IMR-90 (cell line): ENCODE results near the gene HDAC9. TPM values are rescaled to one million over a fixed set of nuclear protein-coding genes. Genes with fewer than 3 reads are reported as not detected.

Source experiments
- ATAC-seq: fragments of 200-7000 bp; cut with Tn5 transposase; 2 replicates; pipeline ENCODE4 v1.9.1; 2020; ENCODE audit warnings: low read depth, mild to moderate bottlenecking, moderate library complexity
- BruUV-seq: library from RNA; stranded (reverse); fragments of 400-500 nt; replicated peaks from 2 replicates; lab custom pipeline; 2021; lab: Mats Ljungman, UMichigan
- CTCF ChIA-PET: fragments of 300-600 bp; formaldehyde crosslinking; extraction: SDS; loops from one replicate; lab custom pipeline; 2021; ENCODE audit warnings: antibody characterized with exemption; lab: Yijun Ruan, JAX
- POLR2A ChIA-PET: fragments of 300-600 bp; sonication (Branson Sonifier 250); formaldehyde crosslinking; loops from one replicate; lab custom pipeline; 2022; ENCODE audit warnings: antibody characterized with exemption; ENCODE audit not compliant: unreplicated experiment; lab: Charles Lee
- DNase-seq: peaks from one replicate; pipeline ENCODE4 v3.0.0; 2013
- H2AFZ ChIP-seq: replicated peaks from 2 replicates; pipeline ENCODE3; 2013; ENCODE audit warnings: low read length, mild to moderate bottlenecking; ENCODE audit not compliant: poor library complexity
- H2AK5ac ChIP-seq: 2 replicates; pipeline ENCODE4 v1.6.1; 2013; ENCODE audit warnings: low read depth, low read length, inconsistent platforms
- H2AK9ac ChIP-seq: replicated peaks from 2 replicates; pipeline ENCODE3; 2013; ENCODE audit warnings: mild to moderate bottlenecking, low read depth, low read length, moderate library complexity; ENCODE audit not compliant: poor library complexity
- H2BK120ac ChIP-seq: 2 replicates; pipeline ENCODE4 v1.6.1; 2013; ENCODE audit warnings: low read depth, low read length, inconsistent platforms
- H2BK15ac ChIP-seq: 3 replicates; pipeline ENCODE4 v1.6.1; 2013; ENCODE audit warnings: low read depth, low read length, inconsistent platforms
- H2BK20ac ChIP-seq: 2 replicates; pipeline ENCODE4 v1.6.1; 2013; ENCODE audit warnings: low read depth, mild to moderate bottlenecking, inconsistent platforms, low read length, moderate library complexity
- H2BK5ac ChIP-seq: 2 replicates; pipeline ENCODE4 v1.6.1; 2013; ENCODE audit warnings: mild to moderate bottlenecking, low read depth, low read length, inconsistent platforms; ENCODE audit not compliant: poor library complexity, severe bottlenecking
- H3K14ac ChIP-seq: replicated peaks from 2 replicates; pipeline ENCODE4 v1.6.1; 2013; ENCODE audit warnings: low read depth, low read length, inconsistent platforms
- H3K18ac ChIP-seq: 2 replicates; pipeline ENCODE4 v1.6.1; 2013; ENCODE audit warnings: low read depth, low read length, control low read depth
- H3K23ac ChIP-seq: 2 replicates; pipeline ENCODE4 v1.6.1; 2013; ENCODE audit warnings: low read depth, low read length, inconsistent platforms
- H3K27ac ChIP-seq: 2 replicates; pipeline ENCODE4 v1.5.1; 2013; ENCODE audit warnings: mild to moderate bottlenecking, control low read depth, low read length; ENCODE audit not compliant: insufficient read depth
- H3K27me3 ChIP-seq: 2 replicates; pipeline ENCODE4 v1.6.1; 2013; ENCODE audit warnings: low read length; ENCODE audit not compliant: control insufficient read depth, insufficient read depth
- H3K36me3 ChIP-seq: 2 replicates; pipeline ENCODE4 v1.6.1; 2013; ENCODE audit warnings: low read length, mixed read lengths; ENCODE audit not compliant: control insufficient read depth, insufficient read depth
- H3K4ac ChIP-seq: 2 replicates; pipeline ENCODE4 v1.6.1; 2013; ENCODE audit warnings: low read depth, low read length, inconsistent platforms
- H3K4me1 ChIP-seq: 2 replicates; pipeline ENCODE4 v1.6.1; 2013; ENCODE audit warnings: low read length, mixed read lengths; ENCODE audit not compliant: control insufficient read depth, insufficient read depth
- H3K4me2 ChIP-seq: 2 replicates; pipeline ENCODE4 v1.6.1; 2013; ENCODE audit warnings: low read depth, mild to moderate bottlenecking, control low read depth, low read length, moderate library complexity
- H3K4me3 ChIP-seq: 2 replicates; pipeline ENCODE4 v1.5.1; 2013; ENCODE audit warnings: low read depth, mild to moderate bottlenecking, control low read depth, low read length, moderate library complexity; ENCODE audit not compliant: insufficient read depth
- H3K56ac ChIP-seq: 2 replicates; pipeline ENCODE4 v1.6.1; 2013; ENCODE audit warnings: low read length, inconsistent platforms; ENCODE audit not compliant: insufficient read depth; ENCODE audit errors: extremely low read depth
- H3K79me1 ChIP-seq, 2 experiments: 2 replicates each; pipeline ENCODE4 v1.6.1; 2013; ENCODE audit warnings: low read length in 2 of 2, inconsistent platforms in 1 of 2, low read depth in 1 of 2
- H3K9ac ChIP-seq: 2 replicates; pipeline ENCODE4 v1.6.1; 2013; ENCODE audit warnings: low read depth, low read length, control low read depth
- H3K9me1 ChIP-seq: 2 replicates; pipeline ENCODE4 v1.6.1; 2013; ENCODE audit warnings: low read length, inconsistent platforms; ENCODE audit not compliant: insufficient read depth
- H3K9me3 ChIP-seq: 2 replicates; pipeline ENCODE4 v1.6.1; 2013; ENCODE audit warnings: low read length; ENCODE audit not compliant: control insufficient read depth, insufficient read depth
- H4K20me1 ChIP-seq: 2 replicates; pipeline ENCODE4 v1.6.1; 2013; ENCODE audit warnings: low read length, inconsistent platforms; ENCODE audit not compliant: insufficient read depth
- H4K5ac ChIP-seq: 2 replicates; pipeline ENCODE4 v1.6.1; 2013; ENCODE audit warnings: mild to moderate bottlenecking, low read depth, low read length, control low read depth
- H4K8ac ChIP-seq, 2 experiments: 2 replicates each; pipeline ENCODE4 v1.6.1; 2013; ENCODE audit warnings: low read depth in 2 of 2, low read length in 2 of 2, control low read depth in 1 of 2, inconsistent platforms in 1 of 2
- H4K91ac ChIP-seq: 2 replicates; pipeline ENCODE4 v1.6.1; 2013; ENCODE audit warnings: low read depth, low read length, inconsistent platforms; ENCODE audit not compliant: insufficient read depth
- BHLHE40 ChIP-seq: fragments of 150-350 bp; IDR thresholded peaks from 2 replicates; pipeline ENCODE4 v1.6.1; 2016; ENCODE audit warnings: mild to moderate bottlenecking, low read depth, low read length
- CEBPB ChIP-seq: IDR thresholded peaks from 2 replicates; pipeline ENCODE4 v1.6.1; 2012; ENCODE audit warnings: low read depth, low read length, improper control_type of control experiment
- CHD1 ChIP-seq: IDR thresholded peaks from 2 replicates; pipeline ENCODE4 v1.6.1; 2012; ENCODE audit warnings: low read depth, low read length, improper control_type of control experiment
- CTCF ChIP-seq: conservative IDR thresholded peaks from 2 replicates; pipeline ENCODE4 v1.5.1; 2012; ENCODE audit warnings: mild to moderate bottlenecking, low read depth, low read length, improper control_type of control experiment
- ELK1 ChIP-seq: fragments of 150-350 bp; IDR thresholded peaks from 2 replicates; pipeline ENCODE4 v1.6.1; 2016; ENCODE audit warnings: low read depth, mild to moderate bottlenecking, low read length, moderate library complexity, borderline replicate concordance
- FOS ChIP-seq: fragments of 150-350 bp; IDR thresholded peaks from 2 replicates; pipeline ENCODE4 v1.6.1; 2016; ENCODE audit warnings: low read depth, low read length
- MAFK ChIP-seq: IDR thresholded peaks from 2 replicates; pipeline ENCODE4 v1.6.1; 2012; ENCODE audit warnings: low read depth, low read length, improper control_type of control experiment
- MAZ ChIP-seq: IDR thresholded peaks from 2 replicates; pipeline ENCODE4 v1.6.1; 2012; ENCODE audit warnings: low read depth, mild to moderate bottlenecking, low read length, improper control_type of control experiment, moderate library complexity, borderline replicate concordance
- MXI1 ChIP-seq: IDR thresholded peaks from 2 replicates; pipeline ENCODE4 v1.6.1; 2012; ENCODE audit warnings: low read depth, mild to moderate bottlenecking, low read length, moderate library complexity, borderline replicate concordance
- NFE2L2 ChIP-seq: fragments of 150-350 bp; IDR thresholded peaks from 2 replicates; pipeline ENCODE4 v1.6.1; 2016; ENCODE audit warnings: low read depth, mild to moderate bottlenecking, low read length
- POLR2A ChIP-seq: IDR thresholded peaks from 2 replicates; pipeline ENCODE4 v1.6.1; 2012; ENCODE audit warnings: mild to moderate bottlenecking, low read depth, low read length
- RAD21 ChIP-seq: IDR thresholded peaks from 2 replicates; pipeline ENCODE4 v1.6.1; 2012; ENCODE audit warnings: low read length, improper control_type of control experiment
- RCOR1 ChIP-seq: IDR thresholded peaks from 2 replicates; pipeline ENCODE4 v1.6.1; 2012; ENCODE audit warnings: mild to moderate bottlenecking, low read length, improper control_type of control experiment; ENCODE audit not compliant: insufficient replicate concordance
- RFX5 ChIP-seq: IDR thresholded peaks from 2 replicates; pipeline ENCODE4 v1.8.0; 2012; ENCODE audit warnings: low read depth, mild to moderate bottlenecking, low read length, moderate library complexity
- SMC3 ChIP-seq: fragments of 150-350 bp; IDR thresholded peaks from 2 replicates; pipeline ENCODE4 v1.6.1; 2016; ENCODE audit warnings: low read depth, mild to moderate bottlenecking, antibody characterized with exemption, low read length, moderate library complexity
- WGBS, 2 experiments: methylation state at CpG; one replicate each; pipeline versions ENCODE4 v1.1.5 to v1.1.7; 2013; ENCODE audit warnings: missing lambda C conversion rate in 2 of 2; ENCODE audit not compliant: insufficient read length in 1 of 2; ENCODE audit errors: extremely low coverage in 2 of 2; 5-methylcytosine and 5-hydroxymethylcytosine counted together
- dilution Hi-C: fragments of 300-500 bp; cut with HindIII; formaldehyde crosslinking; loops from one replicate; pipeline ENCODE4 v1.14.3; 2018; ENCODE audit warnings: low sequenced_read_pairs; ENCODE audit not compliant: unreplicated experiment
- in situ Hi-C: fragments of 300-500 bp; cut with MboI; formaldehyde crosslinking; loops from 3 replicates; pipeline ENCODE4 v1.14.3; 2019; ENCODE audit warnings: low sequenced_read_pairs, inconsistent platforms, mixed read lengths
- intact Hi-C: fragments of 100-400 bp; cut with micrococcal nuclease; formaldehyde crosslinking; loops from 2 replicates; pipeline ENCODE4 v1.10.0; 2022
- polyA plus RNA-seq, 3 experiments: library from polyadenylated mRNA; depleted of rRNA; stranded (reverse); fragments of >200 nt; gene quantifications; 2 replicates each; pipeline ENCODE4 v1.2.3, GENCODE V29; 2012; ENCODE audit warnings: low replicate concordance in 1 of 3
- total RNA-seq: library from RNA; depleted of rRNA; stranded (reverse); fragments of >200 nt; gene quantifications from 2 replicates; pipeline ENCODE4 v1.2.3, GENCODE V29; 2012
- TF ChIP-seq, protein P1 (sequence below): fragments of 150-350 bp; IDR thresholded peaks from 2 replicates; pipeline ENCODE4 v1.6.1; 2017; ENCODE audit warnings: mild to moderate bottlenecking, antibody characterized with exemption, low read length, low read depth

The HDAC9 gene
- total and polyA plus RNA-seq, 2 of the 4 experiments (the other 2 are of a cell fraction) = 4.3 to 24.7 TPM

DNA sequence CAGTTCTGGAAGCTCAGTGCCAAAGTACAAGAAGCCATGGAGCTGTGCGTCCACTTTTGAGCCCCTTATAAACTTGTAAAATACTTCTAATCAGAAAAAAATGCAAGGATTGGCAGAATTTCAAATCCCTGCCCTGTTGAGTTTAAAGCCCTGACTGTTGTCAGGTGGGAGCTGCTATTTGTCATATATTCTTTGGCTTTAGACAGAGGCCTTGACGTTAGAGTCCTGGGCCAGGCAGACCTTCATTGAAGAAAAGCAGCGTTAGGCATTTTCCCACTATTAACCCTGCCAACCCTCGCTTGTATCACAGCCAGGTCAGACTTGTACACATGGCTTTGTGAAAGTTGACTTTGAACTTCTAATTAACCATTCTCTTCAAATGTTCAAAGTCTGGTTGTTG lies 466.5 kb downstream of the HDAC9 start:
- Histone ChIP-seq H3K4me3 (no peak overlapping the region), H3K4ac (no peak overlapping the region), H4K20me1 (no peaks in the 10 kb centered on the region), H2BK120ac (no peak overlapping the region), H2BK15ac (no peak overlapping the region), H4K5ac (no peak overlapping the region), H3K27me3 (no peaks in the 10 kb centered on the region), H3K9me3 (no peaks in the 10 kb centered on the region), H4K91ac (no peak overlapping the region), H3K36me3 (no peaks in the 10 kb centered on the region), H2BK20ac (no peak overlapping the region), H2AFZ (no peak overlapping the region), H3K56ac (no peak overlapping the region), H4K8ac (no peak overlapping the region), H3K18ac (no peak overlapping the region), H3K4me1 (no peaks in the 10 kb centered on the region; the same call in 1 of the 2 replicates), H3K14ac (no peak overlapping the region), H2AK9ac (no peak overlapping the region), H2AK5ac (no peak overlapping the region), H3K79me1 (no peaks in the 10 kb centered on the region), H3K4me2 (no peak overlapping the region), H3K9me1 (peaks cover 2% of the 10 kb centered on the region; the same call in 1 of the 2 replicates), H3K9ac (no peak overlapping the region), H3K23ac (no peak overlapping the region), H2BK5ac (no peak overlapping the region), H3K27ac (no peak overlapping the region)
- dilution Hi-C loops = no loop called here
- ChIA-PET POLR2A (no interaction called here), CTCF (no interaction called here)
- in situ Hi-C loops = no loop called here
- no TSS peak for BruUV-seq
- intact Hi-C loops = no loop called here
- ATAC-seq (no peak), DNase-seq (peak; percentile 15)
- TF ChIP-seq RAD21 = no peak
- no peak for TF ChIP-seq CEBPB
- no peak for TF ChIP-seq MAFK
- TF ChIP-seq, protein P1, sequence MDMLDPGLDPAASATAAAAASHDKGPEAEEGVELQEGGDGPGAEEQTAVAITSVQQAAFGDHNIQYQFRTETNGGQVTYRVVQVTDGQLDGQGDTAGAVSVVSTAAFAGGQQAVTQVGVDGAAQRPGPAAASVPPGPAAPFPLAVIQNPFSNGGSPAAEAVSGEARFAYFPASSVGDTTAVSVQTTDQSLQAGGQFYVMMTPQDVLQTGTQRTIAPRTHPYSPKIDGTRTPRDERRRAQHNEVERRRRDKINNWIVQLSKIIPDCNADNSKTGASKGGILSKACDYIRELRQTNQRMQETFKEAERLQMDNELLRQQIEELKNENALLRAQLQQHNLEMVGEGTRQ = no peak
- TF ChIP-seq BHLHE40 = no peak
- no peak for TF ChIP-seq RCOR1
- no peak for TF ChIP-seq POLR2A
- TF ChIP-seq CTCF = no peak
- no peak for TF ChIP-seq SMC3
- TF ChIP-seq RFX5 = no peak
- no peak for TF ChIP-seq MAZ
- no peak for TF ChIP-seq NFE2L2
- TF ChIP-seq ELK1 = no peak
- no peak for TF ChIP-seq MXI1
- TF ChIP-seq FOS = no peak
- no peak for TF ChIP-seq CHD1
- no CpG with 5 or more reads among the region's 4 CpGs for WGBS, 2 experiments
